ENCODE measurements around the gene GRAMD1A. TPM values are rescaled to one million over a fixed set of nuclear protein-coding genes. Genes with fewer than 3 reads are reported as not detected.
A peak's percentile ranks its signal among the peaks of the same experiment; 100 is the strongest.

Gene GRAMD1A
- total RNA-seq, 6 experiments from 2014 or later, result 10.4 to 34.8 (median 15.4) TPM

- no peak overlapping the region for H3K4me3 ChIP-seq
- DNase-seq (peak in 1 of 3 donors; percentile 56), ATAC-seq (peak in 2 of 4 donors; percentile 1 to 7)
- H3K27ac ChIP-seq, result no peak overlapping the region
- H3K9me3 ChIP-seq, result no peaks in the 10 kb centered on the region
- H3K4me1 ChIP-seq, result peaks cover 0 to 9% (median 0%) of the 10 kb centered on the region in 4 donors
- peaks cover 0 to 42% (median 15%) of the 10 kb centered on the region in 4 donors for H3K36me3 ChIP-seq
- intact Hi-C loops (cut with DNase I), result no loop called here
- TF ChIP-seq CTCF (IDR thresholded peaks at IDR 0.05), result no peak
- TF ChIP-seq POLR2A (IDR thresholded peaks at IDR 0.05), result peak; percentile 8
- 93% methylated on average over 10 of the region's 26 CpGs for WGBS (ENCODE audit: insufficient coverage, low coverage, low lambda C conversion rate, missing lambda C conversion rate)
- no peaks in the 10 kb centered on the region for H3K27me3 ChIP-seq
Observed at GRCh38 chr19:35059006-35059798, 59.1 kb downstream of the GRAMD1A start.

- Histone ChIP-seq H3K27me3 (no peaks in the 10 kb centered on the region), H3K4me3 (no peak overlapping the region), H3K27ac (no peak overlapping the region), H3K36me3 (peaks cover 0 to 39% (median 13%) of the 10 kb centered on the region in 4 donors), H3K4me1 (peaks cover 0 to 6% (median 0%) of the 10 kb centered on the region in 4 donors), H3K9me3 (no peaks in the 10 kb centered on the region)
- WGBS (ENCODE audit: insufficient coverage, low coverage, low lambda C conversion rate, missing lambda C conversion rate), result no CpG with 5 or more reads among the region's 15 CpGs
- DNase-seq, result no peak
- TF ChIP-seq POLR2A (IDR thresholded peaks at IDR 0.05), result peak; percentile 9
- no peak for TF ChIP-seq CTCF (IDR thresholded peaks at IDR 0.05)
- intact Hi-C loops (cut with DNase I), result no loop called here
- peak in 3 of 4 donors; percentile 4 to 22 (median 10) for ATAC-seq
Observed at GRCh38 chr19:35059799-35060091, 59.6 kb downstream of the GRAMD1A start.

- DNase-seq (peak in 1 of 3 donors; percentile 51), ATAC-seq (peak in 3 of 4 donors; percentile 9 to 31 (median 10))
- Histone ChIP-seq H3K4me3 (no peak overlapping the region), H3K27ac (no peak overlapping the region), H3K36me3 (peaks cover 0 to 34% (median 11%) of the 10 kb centered on the region in 4 donors), H3K4me1 (peaks cover 0 to under 1% (median 0%) of the 10 kb centered on the region in 4 donors), H3K27me3 (no peaks in the 10 kb centered on the region), H3K9me3 (no peaks in the 10 kb centered on the region)
- intact Hi-C loops (cut with DNase I), result no loop called here
- WGBS (ENCODE audit: insufficient coverage, low coverage, low lambda C conversion rate, missing lambda C conversion rate), result 93% methylated on average over 8 of the region's 29 CpGs
- no peak for TF ChIP-seq CTCF (IDR thresholded peaks at IDR 0.05)
- TF ChIP-seq POLR2A (IDR thresholded peaks at IDR 0.05), result no peak
Observed at GRCh38 chr19:35060160-35060855, 60.2 kb downstream of the GRAMD1A start.

GRCh38 chr19:35061583-35062373, 61.7 kb downstream of the GRAMD1A start:
- H3K9me3 ChIP-seq, result no peaks in the 10 kb centered on the region
- no peaks in the 10 kb centered on the region for H3K27me3 ChIP-seq
- intact Hi-C loops (cut with DNase I), result no loop called here
- peaks cover 0 to 33% (median 10%) of the 10 kb centered on the region in 4 donors for H3K36me3 ChIP-seq
- WGBS (ENCODE audit: insufficient coverage, low coverage, low lambda C conversion rate, missing lambda C conversion rate), result 66% methylated on average over 5 of the region's 7 CpGs
- no peak overlapping the region for H3K4me3 ChIP-seq
- TF ChIP-seq POLR2A (IDR thresholded peaks at IDR 0.05), result no peak
- TF ChIP-seq CTCF (IDR thresholded peaks at IDR 0.05), result no peak
- H3K4me1 ChIP-seq, result no peaks in the 10 kb centered on the region
- no peak overlapping the region for H3K27ac ChIP-seq
- ATAC-seq (no peak), DNase-seq (no peak)

Measured in right lobe of liver (tissue), 6 donors.